Esophagus mucosa (tissue), 1 donor: ENCODE data around the gene RPGRIP1L. TPM values are rescaled to one million over a fixed set of nuclear protein-coding genes. Genes with fewer than 3 reads are reported as not detected.

ENCODE experiments used
- ATAC-seq: fragments of 200-7000 bp; cut with Tn5 transposase; one replicate; pipeline ENCODE4 v1.9.1; 2020
- total RNA-seq: library from RNA; stranded (reverse); gene quantifications from one replicate; pipeline ENCODE4 v1.2.4, GENCODE V29; 2023
- donor health status: DM: yes; HTN: yes; CAD: no.

RPGRIP1L gene
- total RNA-seq, 1 donor from 2014 or later, result 2.9 TPM

DNA sequence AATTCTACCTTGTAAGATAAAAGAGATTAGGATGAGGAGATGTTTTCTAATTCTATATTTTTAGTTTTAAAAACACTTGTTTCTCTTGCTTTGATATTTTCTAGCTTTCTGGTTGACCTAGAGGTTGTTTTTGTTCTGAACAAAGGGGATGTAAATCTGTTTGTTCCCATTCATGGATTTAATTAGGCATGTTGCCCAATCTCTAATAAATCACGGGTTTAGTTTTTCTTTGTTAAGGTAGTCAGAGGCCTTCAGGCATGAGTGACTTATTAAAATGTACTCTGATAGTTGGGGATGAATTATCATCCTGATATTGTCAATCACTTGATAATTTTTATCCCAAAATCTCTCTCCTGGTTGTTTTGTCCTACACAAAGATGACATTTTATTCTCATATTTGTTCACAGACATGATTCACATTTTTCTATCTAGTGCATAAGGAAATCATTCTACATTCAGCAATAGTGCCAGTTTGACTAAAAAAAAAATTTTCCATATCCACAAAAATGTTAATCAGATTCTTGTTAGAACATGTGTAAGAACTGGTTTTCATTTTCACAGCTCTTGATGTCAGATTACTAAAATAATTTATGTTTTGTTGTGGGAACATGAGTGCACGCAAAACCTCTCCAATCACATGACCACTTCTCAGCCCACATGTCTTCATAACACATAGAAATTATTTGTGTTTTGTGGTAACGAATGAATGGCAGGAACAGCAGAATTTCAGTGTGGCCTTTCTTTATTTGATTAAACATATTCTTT lies 105.0 kb downstream of the RPGRIP1L start:
- ATAC-seq, result no peak

DNA sequence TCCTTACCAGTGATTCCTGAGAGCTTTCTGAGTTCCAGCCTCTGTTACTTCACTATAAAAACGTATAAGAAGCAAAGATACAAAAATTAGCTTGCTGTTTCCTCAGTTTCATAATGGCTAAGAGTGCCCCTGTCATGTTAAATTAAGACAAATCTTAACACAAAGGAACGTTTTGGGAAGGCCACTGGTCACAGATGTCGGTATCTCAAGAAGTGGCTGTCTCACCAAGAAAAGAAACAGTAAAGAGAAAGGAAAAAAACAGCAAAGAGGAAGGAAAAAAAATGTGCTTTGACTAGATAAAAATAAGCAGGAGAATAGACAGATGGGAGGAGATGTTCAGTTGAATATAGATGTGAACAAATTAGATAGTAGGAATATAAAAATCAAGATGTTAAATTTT lies 105.9 kb downstream of the RPGRIP1L start:
- ATAC-seq, result no peak

DNA sequence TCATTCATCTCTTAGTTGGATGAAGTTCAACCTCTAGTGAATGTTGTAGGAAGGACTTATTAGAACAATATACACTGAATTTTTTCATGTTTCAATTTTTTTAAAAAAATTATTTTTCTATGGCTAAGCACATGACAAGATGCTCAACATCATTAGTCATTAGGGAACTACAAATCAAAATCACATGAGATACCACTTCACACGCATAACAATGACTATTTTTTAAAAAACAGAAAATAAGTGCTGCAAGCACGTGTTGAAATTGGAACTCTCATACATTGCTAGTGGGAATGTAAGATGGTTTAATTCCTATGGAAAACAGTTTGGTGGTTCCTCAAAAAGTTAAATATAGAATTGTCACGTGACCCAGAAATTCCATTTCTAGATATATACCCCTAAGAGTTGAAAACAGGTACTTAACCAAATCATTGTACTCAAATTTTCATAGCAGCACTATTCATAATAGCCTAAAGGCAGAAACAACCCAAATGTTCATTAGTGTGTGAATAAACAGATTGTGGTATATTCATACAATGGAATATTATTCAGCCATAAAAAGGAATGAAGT lies 115.5 kb downstream of the RPGRIP1L start:
- ATAC-seq, result no peak

DNA sequence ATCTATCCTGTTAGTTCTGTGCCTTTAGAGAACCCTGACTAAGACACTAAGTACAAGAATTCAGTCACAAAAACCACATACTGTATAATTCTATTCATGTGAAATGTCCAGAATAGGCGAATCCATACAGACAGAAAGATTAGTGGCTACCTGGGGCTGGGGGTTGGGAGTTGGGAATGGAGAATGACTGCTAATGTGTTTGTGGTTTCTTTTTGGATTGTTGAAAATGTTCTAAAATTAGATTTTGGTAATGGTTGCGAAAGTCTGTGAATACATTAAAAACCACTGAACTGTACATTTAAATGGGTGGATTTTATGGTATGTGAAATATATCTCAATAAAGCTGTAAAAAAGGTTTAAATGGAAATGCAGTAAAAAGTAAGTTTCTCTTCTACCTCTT lies 120.3 kb downstream of the RPGRIP1L start:
- no peak for ATAC-seq

DNA sequence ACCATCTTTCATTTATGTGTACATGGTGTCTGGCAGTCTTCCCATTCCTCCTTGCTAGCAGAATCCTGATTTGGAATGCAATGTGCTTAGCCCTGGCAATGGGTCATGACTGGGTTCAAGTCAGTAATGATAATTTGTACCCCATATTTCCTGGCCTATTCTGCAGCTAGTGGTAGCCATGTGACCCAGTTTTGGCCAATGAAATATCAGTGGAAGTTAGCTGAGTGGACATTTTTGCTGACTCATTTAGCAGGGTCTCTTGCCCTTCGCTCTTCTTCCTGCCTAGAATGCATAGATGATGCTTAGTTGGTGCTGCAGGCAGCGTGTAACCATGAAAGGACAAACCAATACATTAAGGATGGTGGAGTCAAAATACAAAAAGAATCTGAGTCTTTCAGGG lies 121.9 kb downstream of the RPGRIP1L start:
- ATAC-seq, result no peak

DNA sequence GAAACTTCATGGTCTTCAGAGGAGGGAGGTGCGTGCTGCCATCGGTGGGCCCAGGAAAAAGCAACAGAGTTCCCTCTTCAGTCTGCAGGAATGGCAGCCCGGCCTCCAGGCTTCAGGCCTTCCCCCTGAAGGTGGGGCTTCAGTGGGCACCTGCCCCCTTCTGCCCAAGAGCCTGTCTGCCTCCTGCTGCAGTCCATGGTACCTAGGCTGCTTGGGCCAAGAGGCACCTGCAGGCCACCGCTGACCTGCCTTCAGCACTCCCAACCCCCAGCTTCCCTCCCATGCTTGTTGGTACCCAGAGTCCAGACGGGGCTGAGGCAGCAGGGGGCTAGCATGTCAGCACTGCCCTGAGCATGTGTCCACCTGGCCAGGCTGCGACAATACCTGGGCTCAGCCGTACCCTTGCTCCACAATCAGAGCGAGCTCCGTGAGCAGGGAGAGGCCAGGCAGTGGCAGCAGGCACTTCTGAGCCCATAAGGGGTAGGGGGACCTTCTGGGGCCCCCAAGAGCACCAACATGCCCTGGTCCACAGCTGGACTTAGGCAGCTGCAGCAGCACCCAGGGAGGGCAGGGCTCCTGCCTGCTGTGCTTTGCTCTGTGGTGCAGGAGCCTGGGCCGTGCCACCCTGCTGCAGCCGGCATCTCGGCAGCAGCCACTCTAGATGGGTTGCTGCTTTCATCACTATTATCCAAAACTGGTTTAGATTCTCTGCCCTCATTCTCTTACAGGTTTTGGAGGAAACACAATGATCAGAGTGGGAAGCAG lies 123.4 kb downstream of the RPGRIP1L start:
- no peak for ATAC-seq

DNA sequence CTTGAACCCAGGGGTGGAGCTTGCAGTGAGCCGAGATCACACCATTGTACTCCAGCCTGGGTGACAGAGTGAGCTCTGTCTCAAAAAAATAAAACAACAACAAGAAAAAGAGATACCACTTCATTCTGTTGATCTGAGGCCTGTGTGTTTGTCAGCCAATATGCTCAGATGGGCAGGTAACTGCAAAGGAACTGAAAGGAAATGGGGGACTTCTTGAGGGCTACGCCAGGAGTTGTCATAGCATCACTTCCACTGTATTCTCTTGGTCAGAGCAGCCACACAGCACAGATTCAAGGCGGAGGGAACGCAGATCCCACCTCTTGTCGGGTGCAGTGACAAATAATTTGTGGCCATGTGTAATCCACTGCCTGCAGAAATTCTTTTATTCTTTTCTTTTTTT lies 126.8 kb downstream of the RPGRIP1L start:
- no peak for ATAC-seq

DNA sequence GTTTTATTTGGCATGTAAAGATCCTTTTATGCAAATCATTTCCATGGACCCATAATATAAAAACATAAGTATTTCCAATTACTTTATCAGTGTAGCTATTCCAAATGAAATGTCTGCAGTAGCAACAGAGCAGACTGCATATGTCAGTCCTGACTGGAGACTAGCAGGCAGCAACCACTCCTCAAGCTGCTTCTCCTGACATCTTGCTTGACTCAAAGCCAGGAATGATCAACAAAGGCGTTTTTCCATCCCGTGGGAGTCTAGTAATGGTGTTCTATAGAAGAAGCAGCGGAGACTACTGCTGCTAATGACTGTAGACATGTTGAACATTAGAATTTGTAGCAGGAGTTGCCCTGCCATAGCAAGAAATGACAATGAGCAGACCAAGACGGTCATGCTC lies 127.4 kb downstream of the RPGRIP1L start:
- ATAC-seq, result no peak

DNA sequence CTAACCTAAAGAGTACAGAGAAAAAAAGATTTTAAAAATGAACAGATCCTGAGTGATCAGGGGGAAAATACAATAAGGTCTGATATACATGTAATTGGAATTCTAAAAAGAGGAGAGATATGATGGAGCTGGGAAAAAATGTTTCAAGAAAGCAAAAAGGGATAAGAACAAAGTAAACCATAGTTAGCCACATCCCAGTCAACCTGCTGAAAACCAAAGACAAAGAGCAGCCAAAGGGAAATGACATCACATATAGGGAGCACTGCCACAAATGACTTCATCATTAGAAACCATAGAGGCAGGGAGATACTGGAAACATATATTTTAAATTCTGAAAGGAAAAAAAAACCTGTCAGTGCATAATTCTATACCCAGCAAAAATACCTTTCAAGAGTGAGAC lies 131.9 kb downstream of the RPGRIP1L start:
- ATAC-seq, result no peak

DNA sequence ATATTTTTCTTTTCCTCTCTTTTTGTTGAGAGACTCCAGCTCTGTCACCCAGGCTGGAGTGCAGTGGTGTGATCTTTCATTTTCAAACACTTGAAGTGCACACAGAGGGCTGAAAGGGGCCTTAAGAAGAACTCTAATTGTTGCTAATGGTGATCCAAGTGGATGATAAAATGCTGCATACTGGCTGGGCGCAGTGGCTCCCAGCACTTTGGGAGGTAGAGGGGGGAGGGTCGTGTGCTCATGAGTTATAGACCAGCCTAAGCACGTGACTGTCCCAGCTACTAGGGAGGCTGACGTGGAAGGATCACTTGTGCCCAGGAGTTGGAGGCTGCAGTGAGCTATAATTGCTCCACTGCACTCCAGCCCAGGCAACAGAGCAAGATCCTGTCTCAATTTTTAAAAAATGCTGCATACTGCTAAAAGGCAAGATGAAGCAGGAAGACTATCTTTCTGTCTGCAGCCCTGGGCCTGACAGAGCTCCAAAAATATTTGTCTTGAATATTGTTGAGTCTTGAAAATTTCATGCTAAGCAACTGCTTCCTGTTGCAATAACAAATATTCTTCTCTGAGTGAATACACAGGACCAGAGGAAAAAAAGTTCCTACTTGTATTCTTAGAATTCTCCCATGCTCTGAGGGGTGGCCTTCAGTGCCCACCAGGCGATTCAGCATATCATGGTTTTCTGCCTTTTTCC lies 137.0 kb downstream of the RPGRIP1L start:
- no peak for ATAC-seq

DNA sequence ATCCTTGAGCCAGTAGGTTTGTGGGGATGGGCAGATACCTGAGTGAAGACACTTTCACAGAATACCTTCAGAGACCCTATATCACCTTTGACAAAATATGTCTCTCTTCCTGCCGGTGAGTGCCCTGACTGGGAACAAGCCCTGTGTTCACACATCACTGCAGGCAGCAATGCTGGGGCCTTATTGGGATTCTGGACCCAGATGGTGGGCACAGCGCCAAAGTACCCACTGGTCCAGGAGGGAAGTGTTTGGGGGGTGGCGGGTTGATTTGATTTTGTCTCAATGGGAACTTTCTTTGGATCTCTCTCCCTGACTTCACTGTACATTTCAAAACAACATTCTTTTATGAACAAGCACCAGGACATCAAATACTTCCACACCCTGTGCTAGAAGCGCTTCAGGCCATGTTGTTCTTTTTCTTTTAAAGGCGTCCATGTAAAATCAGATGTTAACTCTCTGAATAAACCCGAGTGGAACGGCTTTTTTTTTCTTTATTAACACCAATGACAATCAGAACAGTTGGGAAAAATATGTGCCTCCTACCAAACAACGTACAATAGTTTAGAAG lies 138.3 kb downstream of the RPGRIP1L start:
- no peak for ATAC-seq

DNA sequence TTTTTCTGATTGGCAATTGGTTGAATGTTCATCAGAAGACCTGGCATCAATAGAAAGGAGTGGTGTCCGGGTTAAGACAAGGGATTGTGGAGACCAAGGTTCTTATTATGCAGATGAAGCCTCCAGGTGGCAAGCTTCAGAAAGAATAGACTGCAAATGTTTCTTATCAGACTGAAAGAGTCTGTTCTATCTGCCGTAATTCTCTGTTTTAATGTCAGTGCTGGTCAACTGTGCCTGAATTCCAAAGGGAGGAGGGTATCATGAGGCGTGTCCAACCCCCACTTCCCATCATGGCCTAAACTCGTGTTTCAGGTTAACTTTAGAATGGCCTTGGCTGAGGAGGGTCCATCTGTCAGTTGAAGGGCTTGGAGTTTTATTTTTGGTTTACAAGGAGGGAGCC lies 140.2 kb downstream of the RPGRIP1L start:
- no peak for ATAC-seq

DNA sequence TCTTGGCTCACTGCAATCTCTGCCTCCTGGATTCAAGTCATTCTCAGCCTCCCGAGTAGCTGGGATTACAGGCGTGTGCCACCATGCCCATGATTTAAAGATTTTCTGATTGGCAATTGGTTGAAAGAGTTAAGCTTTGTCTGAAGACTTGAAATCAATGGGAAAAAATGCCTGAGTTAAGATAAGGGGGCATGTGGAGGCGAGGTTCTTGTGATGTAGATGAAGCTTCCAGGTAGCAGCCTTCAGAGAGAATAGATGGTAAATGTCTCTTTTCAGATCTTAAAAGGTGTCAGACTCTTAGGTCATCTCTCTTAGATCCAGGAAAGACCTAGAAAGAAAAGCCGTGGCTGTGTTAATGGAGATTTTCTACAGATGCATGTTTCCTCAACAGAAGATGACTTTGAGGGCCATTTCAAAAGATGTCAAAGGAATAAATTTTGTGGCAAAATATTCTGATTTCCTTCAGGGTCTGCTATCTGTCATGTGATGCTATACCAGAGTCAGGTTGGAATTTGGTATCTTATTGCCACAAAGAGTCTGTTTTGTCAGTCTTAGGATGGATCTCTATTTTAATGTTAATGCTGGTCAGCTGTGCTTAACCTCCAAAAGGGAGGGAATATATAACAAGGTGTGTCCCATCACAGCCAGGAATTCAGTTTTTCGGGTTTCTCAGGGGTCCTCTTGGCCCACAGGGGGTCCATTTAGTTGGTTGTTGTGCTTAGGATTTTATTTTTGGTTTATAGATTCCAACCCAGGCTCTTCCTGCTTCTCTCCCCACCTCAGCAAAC lies 142.4 kb downstream of the RPGRIP1L start:
- no peak for ATAC-seq

DNA sequence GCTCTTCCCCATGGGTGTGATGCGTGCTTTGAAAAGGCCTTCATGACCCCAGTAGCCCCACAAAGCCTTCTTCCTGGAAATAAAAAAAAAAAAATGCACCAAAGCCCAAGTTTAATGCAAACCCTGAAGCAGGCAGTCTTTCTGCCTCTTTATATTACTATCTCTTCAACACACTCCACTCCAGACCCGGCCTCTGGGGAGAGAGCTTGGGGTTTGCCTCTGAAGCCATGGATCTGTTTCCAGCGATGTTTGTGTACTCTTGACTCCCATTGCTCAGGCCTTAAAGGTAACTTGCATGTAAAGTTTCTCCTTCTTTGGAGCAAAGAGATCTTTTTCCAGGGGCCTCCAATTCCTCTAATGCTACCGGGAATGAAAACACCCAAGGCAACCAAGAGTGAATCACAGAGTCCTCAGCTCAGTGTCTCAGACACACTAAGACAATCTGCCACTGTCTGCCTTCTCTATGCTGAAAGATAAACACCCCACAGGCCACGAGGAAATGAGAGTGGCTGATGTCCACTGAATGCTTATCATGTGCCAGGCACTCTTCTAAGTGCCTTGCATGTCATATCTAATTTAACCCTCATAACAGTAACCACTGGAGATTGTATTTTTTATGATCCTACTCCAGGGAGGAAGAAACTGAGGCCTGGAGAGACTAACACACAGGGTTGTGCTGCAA lies 144.2 kb downstream of the RPGRIP1L start:
- no peak for ATAC-seq

DNA sequence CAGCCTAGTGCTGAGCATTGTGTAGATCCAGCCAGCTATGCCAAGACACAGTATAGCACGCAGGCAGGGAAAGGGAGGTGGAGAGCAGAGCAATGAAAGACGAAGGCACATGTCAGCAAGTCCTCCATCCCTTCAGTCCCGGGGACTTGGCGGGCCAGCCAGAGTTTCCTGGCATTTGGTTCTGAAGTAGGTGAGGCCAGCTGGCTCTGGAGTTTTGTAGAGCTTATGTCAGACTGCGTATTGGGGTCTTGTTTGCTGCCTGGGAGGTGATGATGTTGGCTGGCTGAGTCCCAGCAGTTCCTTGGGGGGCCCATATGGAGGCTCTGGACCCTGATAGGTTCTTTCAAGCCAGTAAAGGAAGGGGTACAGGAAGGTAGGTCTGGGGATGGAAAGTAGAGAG lies 144.9 kb downstream of the RPGRIP1L start:
- ATAC-seq, result no peak

DNA sequence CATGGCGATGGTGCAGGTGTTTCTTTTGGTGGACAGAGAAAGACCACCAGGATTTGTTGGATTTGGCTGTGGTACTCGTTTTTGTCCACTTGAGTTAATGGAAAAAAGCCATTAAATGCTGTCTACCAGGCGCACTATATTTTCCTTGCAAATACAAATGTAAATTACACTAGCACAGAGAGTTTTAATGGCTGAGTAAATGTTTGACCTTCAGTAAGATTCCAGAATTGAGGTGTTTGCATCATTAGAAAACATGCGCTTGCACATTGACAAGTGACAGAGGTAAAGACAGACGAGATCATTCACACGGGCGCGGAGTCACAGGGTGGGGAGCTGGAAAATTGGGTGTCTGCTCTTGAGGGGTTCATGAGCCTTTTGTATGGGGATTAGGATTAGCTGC lies 147.1 kb downstream of the RPGRIP1L start:
- ATAC-seq, result no peak

DNA sequence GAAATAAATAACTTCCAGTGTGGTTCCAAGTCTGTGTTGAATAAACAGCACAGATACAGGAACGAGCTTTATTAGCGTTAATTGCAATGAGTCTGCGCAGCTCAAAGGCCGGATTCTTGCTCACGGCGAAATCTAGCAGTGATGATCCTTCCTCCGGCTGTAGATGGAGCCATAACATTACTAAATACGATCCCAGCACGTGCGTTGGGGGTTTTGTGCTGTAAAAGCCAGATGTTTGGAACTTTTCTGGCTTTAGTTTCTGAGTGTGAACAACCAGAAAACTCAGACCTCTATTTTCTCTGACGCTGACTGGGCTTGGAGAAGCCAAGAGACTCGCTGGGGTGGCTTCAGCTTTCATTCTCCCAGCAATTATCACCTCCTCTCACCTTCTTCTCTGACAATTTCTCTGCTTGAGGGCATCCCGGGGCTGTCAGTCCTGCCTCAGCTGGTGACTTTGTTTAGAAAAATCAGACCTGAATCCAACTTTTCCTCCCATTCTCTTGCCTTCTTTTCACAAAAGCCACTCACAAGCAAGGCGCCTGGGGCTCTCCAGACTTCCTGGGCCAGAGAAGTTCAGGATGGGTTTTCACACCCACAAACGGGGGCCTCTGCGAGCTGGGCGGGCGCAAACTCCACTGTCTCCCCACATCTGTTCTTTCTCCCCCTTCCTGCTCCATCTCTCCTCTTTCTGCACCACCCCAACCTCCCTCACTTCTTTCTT lies 153.5 kb downstream of the RPGRIP1L start:
- ATAC-seq, result peak; percentile 81
